ENCODE data around the gene TAP1. TPM values are rescaled to one million over a fixed set of nuclear protein-coding genes. Genes with fewer than 3 reads are reported as not detected.
"Not testable (repeated sequence)": the region's sequence is repeated elsewhere in the genome, so short reads cannot be mapped to it uniquely, and the experiment has no call there.

Gene TAP1
- total RNA-seq, 1 donor from 2014 or later = 51.2 TPM

DNA sequence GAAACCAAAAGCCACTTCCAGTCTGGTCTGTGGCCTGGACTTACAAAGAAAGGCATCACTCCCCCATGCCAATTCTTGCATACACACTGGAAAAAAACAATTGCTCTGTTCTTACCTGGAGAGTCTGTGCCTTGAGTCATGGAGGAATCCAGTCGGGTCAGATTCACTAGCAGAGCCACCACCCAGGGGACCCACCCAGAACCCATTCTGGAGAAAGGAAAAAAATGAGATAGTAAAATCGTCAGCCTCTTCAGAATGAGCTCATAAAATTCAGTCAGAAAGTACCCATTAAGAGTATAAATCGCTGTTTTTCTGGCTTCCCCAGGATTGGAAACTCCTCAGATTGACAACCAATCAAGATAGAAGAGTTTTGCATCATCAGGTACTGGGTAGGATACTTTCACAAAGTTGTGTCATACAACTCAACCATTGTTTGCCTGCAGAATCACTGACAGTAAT, 36.7 kb downstream of the TAP1 start, which contains the start of gene HLA-DOB:
HLA-DOB (minus strand) TSS at position 257 of the 459 bp plus-strand sequence; CDS start at position 206, 51 bp downstream.
- intact Hi-C loops (cut with DNase I) = no loop called here
- H3K9me3 ChIP-seq = no peaks in the 10 kb centered on the region
- TF ChIP-seq, protein P1, sequence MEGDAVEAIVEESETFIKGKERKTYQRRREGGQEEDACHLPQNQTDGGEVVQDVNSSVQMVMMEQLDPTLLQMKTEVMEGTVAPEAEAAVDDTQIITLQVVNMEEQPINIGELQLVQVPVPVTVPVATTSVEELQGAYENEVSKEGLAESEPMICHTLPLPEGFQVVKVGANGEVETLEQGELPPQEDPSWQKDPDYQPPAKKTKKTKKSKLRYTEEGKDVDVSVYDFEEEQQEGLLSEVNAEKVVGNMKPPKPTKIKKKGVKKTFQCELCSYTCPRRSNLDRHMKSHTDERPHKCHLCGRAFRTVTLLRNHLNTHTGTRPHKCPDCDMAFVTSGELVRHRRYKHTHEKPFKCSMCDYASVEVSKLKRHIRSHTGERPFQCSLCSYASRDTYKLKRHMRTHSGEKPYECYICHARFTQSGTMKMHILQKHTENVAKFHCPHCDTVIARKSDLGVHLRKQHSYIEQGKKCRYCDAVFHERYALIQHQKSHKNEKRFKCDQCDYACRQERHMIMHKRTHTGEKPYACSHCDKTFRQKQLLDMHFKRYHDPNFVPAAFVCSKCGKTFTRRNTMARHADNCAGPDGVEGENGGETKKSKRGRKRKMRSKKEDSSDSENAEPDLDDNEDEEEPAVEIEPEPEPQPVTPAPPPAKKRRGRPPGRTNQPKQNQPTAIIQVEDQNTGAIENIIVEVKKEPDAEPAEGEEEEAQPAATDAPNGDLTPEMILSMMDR (IDR thresholded peaks at IDR 0.05) = no peak
- DNase-seq (ENCODE audit: low spot score in 2 of 2) = no peak
- H3K4me1 ChIP-seq = no peaks in the 10 kb centered on the region
- H3K36me3 ChIP-seq = no peaks in the 10 kb centered on the region
- no peak within 1 kb of the TSS for H3K27ac ChIP-seq
- no peaks in the 10 kb centered on the region for H3K27me3 ChIP-seq
- H3K4me3 ChIP-seq = no peak within 1 kb of the TSS

- intact Hi-C loops (cut with DNase I) = no loop called here
- TF ChIP-seq, protein P1 (IDR thresholded peaks at IDR 0.05) = no peak
- Histone ChIP-seq H3K4me3 (no peak overlapping the region), H3K36me3 (no peaks in the 10 kb centered on the region), H3K9me3 (no peaks in the 10 kb centered on the region), H3K4me1 (no peaks in the 10 kb centered on the region), H3K27ac (no peak overlapping the region), H3K27me3 (no peaks in the 10 kb centered on the region)
- no peak for DNase-seq (ENCODE audit: low spot score in 2 of 2)
These were observed 37.5 kb downstream of the TAP1 start for GRCh38 chr6:32815996-32816395.

DNA sequence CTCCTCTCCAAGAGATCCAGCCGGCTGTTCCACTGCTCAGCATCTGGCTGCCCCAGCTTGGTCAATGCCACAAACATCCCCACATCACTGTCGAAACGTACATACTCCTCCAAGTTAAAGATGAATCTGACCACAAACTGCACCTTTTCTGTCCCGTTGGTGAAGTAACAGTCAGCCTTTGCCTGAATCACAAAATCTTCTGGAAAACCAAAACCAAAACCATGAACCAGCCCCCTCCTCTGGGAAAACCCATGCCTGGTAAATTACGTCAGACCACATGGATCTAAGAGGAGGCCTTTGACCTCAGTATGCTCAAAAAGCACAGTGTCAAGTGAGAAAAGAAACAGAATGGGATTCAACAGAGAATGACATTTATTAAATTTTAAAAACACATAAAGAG, 38.4 kb downstream of the TAP1 start:
- H3K4me3 ChIP-seq = no peak overlapping the region
- TF ChIP-seq, protein P1 (IDR thresholded peaks at IDR 0.05) = no peak
- no peaks in the 10 kb centered on the region for H3K4me1 ChIP-seq
- H3K36me3 ChIP-seq = no peaks in the 10 kb centered on the region
- no peaks in the 10 kb centered on the region for H3K9me3 ChIP-seq
- H3K27me3 ChIP-seq = no peaks in the 10 kb centered on the region
- H3K27ac ChIP-seq = no peak overlapping the region
- intact Hi-C loops (cut with DNase I) = no loop called here
- no peak for DNase-seq (ENCODE audit: low spot score in 2 of 2)

DNA sequence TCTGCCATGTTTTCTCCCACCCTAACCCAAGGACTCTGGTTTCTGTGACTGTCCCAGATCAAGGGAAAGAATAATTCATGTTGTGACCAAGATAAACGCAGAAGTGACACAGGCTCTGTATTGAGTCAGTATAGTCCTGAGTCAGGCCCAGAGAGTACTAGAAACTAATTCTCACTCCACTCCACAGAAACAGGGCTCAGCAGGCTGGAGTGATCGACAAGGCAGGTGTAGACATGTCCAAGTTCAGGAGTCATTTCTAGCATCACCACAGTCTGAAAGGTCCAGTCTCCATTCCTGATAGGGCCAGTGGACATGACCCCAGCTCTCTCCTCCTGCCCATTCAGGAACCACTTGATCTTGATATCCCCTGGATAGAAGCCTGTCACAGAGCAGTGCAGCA, 39.4 kb downstream of the TAP1 start:
- H3K27me3 ChIP-seq = no peaks in the 10 kb centered on the region
- DNase-seq (ENCODE audit: low spot score in 2 of 2) = no peak
- intact Hi-C loops (cut with DNase I) = no loop called here
- TF ChIP-seq, protein P1 (IDR thresholded peaks at IDR 0.05) = no peak
- no peaks in the 10 kb centered on the region for H3K4me1 ChIP-seq
- no peak overlapping the region for H3K27ac ChIP-seq
- no peak overlapping the region for H3K4me3 ChIP-seq
- H3K36me3 ChIP-seq = no peaks in the 10 kb centered on the region
- no peaks in the 10 kb centered on the region for H3K9me3 ChIP-seq

DNA sequence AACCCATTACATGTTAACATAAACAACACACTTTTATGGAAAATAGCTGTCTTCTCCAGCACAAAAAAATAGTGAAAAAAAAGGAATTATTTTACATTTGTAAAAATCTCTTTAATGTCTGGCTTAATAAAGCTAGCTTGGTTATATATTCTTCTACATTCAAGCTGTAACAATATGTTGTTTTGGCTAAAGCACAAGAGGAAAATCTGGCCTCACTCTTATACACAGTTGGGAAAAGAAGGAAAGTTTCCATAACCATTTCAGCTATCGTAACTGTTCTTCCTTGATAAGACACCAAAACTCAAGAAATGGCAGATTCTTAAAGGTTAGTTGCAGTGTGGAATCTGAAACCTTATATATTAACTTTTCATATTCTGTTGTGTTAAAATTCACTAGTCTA, 44.3 kb downstream of the TAP1 start:
- no peaks in the 10 kb centered on the region for H3K36me3 ChIP-seq
- no peak overlapping the region for H3K4me3 ChIP-seq
- no peaks in the 10 kb centered on the region for H3K9me3 ChIP-seq
- no peak for DNase-seq (ENCODE audit: low spot score in 2 of 2)
- TF ChIP-seq, protein P1 (IDR thresholded peaks at IDR 0.05) = no peak
- H3K4me1 ChIP-seq = no peaks in the 10 kb centered on the region
- no peaks in the 10 kb centered on the region for H3K27me3 ChIP-seq
- intact Hi-C loops (cut with DNase I) = no loop called here
- no peak overlapping the region for H3K27ac ChIP-seq

DNA sequence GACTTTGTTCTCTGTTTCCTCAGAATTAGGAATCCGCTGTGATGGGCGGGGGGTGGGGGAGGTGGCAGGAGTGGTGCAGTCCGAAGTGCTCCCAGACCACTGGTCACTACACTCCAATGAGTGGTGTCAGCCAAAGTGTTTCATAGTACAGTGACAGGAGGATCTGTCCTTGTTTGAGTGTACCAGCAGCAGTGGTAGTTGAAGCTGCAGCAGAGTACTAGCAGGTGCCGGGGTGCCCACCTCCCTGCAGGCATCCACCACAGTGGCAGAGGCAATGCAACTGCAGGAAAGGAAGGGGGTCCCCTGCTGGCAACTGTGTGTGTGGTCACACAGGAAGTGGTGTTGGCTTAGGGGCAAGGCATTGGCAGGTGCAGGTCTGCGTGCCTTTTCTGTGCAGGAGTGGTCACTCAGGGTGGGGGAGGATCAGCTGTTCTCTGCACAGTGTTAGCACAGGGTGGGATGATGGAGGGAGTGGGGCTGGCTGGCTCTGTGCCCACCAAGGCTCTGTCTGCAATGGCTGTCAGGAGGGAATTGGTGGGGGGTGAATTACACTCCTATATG, 46.4 kb downstream of the TAP1 start:
- intact Hi-C loops (cut with DNase I) = no loop called here
- H3K4me3 ChIP-seq = no peak overlapping the region

GRCh38 chr6:32805404-32805803, 48.1 kb downstream of the TAP1 start:
- H3K4me1 ChIP-seq; intact Hi-C loops (cut with DNase I); H3K9me3 ChIP-seq; H3K27ac ChIP-seq; H3K4me3 ChIP-seq; H3K27me3 ChIP-seq; H3K36me3 ChIP-seq; DNase-seq (ENCODE audit: low spot score in 2 of 2): not testable (repeated sequence)

More for the DNA sequence above, 46.4 kb downstream of the TAP1 start:
- H3K27ac ChIP-seq = no peak overlapping the region
- H3K9me3 ChIP-seq = no peaks in the 10 kb centered on the region
- no peaks in the 10 kb centered on the region for H3K4me1 ChIP-seq
- TF ChIP-seq, protein P1 (IDR thresholded peaks at IDR 0.05) = no peak
- no peaks in the 10 kb centered on the region for H3K27me3 ChIP-seq
- no peak for DNase-seq (ENCODE audit: low spot score in 2 of 2)
- no peaks in the 10 kb centered on the region for H3K36me3 ChIP-seq
